ENCODE data around the gene DGKA.

DNA sequence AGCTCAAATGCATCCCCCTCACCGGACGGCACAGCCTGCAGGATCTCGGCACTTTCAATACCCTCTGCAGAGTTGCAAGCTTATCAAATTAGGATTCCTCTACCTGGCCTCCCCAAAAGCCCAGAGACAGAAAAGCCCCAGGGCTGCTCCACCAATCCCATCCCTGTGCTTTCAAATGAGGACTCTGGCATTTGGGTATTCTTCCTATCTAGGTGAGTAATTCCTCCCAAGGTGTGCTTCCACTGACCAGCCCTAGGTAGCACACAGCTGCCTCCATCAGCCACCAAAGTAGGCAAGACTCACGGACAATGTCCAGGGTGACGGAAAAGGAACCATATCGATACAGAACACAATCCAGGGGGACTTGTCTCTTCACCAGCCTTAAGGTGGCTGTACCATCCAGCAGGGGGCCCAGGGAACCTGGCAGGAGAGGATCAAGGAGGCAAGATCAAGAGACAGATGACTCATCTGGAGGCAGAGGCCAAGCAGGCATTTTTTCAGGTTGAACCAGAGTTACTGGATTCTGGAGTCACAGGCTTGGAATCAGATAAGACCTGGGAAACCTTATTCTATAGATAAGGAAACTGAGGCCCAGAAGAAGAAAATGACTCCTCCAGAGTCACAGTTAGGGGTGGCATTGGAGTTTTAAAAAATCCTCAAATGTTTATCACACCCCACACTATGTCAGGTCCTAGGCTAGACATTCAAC is 25.0 kb downstream of the DGKA start:
- TF ChIP-seq, protein P1, sequence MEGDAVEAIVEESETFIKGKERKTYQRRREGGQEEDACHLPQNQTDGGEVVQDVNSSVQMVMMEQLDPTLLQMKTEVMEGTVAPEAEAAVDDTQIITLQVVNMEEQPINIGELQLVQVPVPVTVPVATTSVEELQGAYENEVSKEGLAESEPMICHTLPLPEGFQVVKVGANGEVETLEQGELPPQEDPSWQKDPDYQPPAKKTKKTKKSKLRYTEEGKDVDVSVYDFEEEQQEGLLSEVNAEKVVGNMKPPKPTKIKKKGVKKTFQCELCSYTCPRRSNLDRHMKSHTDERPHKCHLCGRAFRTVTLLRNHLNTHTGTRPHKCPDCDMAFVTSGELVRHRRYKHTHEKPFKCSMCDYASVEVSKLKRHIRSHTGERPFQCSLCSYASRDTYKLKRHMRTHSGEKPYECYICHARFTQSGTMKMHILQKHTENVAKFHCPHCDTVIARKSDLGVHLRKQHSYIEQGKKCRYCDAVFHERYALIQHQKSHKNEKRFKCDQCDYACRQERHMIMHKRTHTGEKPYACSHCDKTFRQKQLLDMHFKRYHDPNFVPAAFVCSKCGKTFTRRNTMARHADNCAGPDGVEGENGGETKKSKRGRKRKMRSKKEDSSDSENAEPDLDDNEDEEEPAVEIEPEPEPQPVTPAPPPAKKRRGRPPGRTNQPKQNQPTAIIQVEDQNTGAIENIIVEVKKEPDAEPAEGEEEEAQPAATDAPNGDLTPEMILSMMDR (conservative IDR thresholded peaks at IDR 0.05; ENCODE audit: low read depth, low read length), result peak; percentile 51
- TF ChIP-seq POLR2A (IDR thresholded peaks at IDR 0.05; ENCODE audit: low read depth, low read length), result no peak
- TF ChIP-seq SMC3 (IDR thresholded peaks at IDR 0.05; ENCODE audit: low read depth, low read length), result peak; percentile 61
- TF ChIP-seq MXI1 (IDR thresholded peaks at IDR 0.05; ENCODE audit: borderline replicate concordance, low read depth, low read length), result no peak
- TF ChIP-seq NFE2L2 (IDR thresholded peaks at IDR 0.05; ENCODE audit: low read depth, low read length), result no peak
- no peak for TF ChIP-seq CEBPB (IDR thresholded peaks at IDR 0.05; ENCODE audit: low read depth, low read length)
- TF ChIP-seq RAD21 (IDR thresholded peaks at IDR 0.05; ENCODE audit: low read length), result peak; percentile 61
- no peak for TF ChIP-seq BHLHE40 (IDR thresholded peaks at IDR 0.05; ENCODE audit: low read depth, low read length)

Data from IMR-90 (cell line).